NCI-H2196 (cell line): ENCODE data around the gene GIGYF1.
"Not testable (repeated sequence)": the region's sequence is repeated elsewhere in the genome, so short reads cannot be mapped to it uniquely, and the experiment has no call there.

Experiments used
- DNase-seq: peaks from one replicate; lab custom pipeline; 2025; ENCODE audit not compliant: unreplicated experiment; lab: John Stamatoyannopoulos, UW

The GIGYF1 gene

DNA sequence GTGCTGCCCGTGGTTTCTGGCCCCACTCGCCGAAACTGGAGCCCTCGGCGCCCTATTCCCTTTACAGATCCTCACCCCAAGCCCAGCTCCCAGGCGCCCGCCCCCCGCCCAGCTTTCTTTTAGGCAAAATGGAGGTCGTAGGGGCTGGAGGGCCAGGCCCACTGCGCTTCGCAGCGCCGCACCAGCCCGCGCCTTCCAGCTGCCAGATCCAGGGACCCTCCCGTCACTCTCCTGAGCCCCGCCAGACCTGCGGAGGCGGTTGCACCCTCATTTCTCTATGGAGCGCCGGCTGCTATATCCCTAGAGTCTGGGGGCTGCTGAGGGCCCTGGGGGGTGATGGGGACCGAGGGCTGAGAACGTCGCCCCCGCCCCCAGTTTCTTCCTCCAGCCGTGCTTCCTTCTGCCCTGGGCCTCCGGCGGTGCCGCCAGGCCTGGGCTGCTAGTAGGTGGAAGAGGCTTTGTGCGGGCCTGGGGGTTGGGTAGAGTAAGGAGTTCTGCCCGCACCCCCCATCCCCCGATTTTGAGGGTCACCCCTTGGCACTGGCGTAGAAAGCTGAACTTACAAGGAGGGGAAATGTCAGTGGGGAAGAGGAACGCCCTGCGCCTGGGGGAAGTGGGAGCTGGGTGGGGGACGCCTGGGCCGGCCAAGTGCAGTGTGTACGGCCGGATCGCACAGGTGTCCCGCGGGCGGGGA, 19.5 kb downstream of the GIGYF1 start:
- no peak for DNase-seq

- DNase-seq = no peak
These were observed 20.1 kb downstream of the GIGYF1 start for GRCh38 chr7:100673942-100674410.

DNA sequence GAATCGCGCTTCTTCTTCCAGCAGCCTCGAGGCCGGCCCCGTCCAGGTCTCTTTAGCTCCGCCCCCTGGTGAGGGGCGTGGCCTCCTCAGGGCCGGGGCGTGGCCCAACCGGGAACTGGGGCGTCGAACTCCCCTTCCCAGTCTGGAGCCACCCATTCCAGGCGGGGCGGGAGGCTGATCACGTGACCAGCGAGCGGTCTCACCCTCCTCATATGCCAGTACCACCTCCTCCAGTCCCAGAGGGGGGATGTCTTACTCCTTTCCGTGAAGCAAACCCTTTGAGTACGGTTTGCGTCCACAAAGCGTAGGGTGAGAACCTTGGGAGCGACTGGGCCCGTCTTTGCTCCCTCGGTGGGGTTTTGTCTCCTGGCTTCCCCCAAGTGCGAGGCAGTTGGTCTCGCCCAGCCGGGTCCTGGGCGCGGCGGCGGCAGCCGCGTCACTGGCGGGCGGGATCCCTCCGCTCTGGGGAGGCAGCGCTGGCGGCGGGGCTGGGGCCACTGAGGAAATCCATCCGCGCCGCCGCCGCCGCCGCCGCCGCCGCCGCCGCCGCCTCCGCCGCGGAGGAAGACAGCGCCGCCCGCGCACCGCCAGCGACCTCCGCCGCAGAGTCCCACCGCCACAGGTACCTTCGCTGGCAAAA, 20.6 kb downstream of the GIGYF1 start, which contains the start of gene GNB2:
TSS of gene GNB2 (plus strand) at position 439 of the 640 bp plus-strand sequence. CDS start 2,526 bp downstream, outside the sequence.
- DNase-seq = peak; percentile 99

- no peak for DNase-seq
These were observed 22.4 kb downstream of the GIGYF1 start for GRCh38 chr7:100671353-100672327.

DNA sequence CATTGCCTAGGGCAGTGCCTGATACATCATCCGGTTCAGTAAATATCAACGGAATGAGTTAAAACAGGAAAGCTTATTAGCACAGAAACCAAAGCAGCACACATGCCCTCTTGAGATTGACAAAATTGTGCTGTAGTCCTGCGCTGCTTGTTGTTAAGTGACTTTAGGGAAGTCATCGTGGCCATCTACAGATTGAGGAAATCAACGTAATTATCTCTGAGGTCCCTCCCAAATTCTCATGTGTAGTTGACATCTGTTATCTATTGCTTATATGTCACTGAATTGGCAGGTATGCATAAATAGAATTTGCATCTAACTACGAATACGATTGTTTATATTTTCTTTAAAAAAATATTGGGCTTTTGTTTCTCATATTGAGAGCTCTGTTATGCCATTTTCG, 24.0 kb downstream of the GIGYF1 start:
- DNase-seq = no peak

GRCh38 chr7:100669106-100669505, 24.9 kb downstream of the GIGYF1 start:
- not testable (repeated sequence) for DNase-seq

DNA sequence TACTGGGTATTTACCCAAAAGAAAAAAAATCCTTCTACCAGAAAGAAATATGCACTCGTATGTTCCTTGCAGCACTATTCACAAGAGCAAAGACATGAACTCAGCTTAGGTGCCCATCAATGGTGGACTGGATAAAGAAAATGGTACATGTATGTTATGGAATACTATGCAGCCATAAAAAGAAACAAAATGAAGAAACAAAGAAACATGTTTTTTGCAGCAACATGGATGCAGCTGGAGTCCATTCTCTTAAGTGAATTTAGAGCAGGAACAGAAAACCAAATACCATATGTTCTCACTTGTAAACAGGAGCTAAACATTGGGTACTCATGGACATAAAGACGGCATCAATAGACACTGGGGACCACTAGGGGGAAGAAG, 26.0 kb downstream of the GIGYF1 start:
- DNase-seq = no peak

GRCh38 chr7:100667331-100668068, 26.6 kb downstream of the GIGYF1 start:
- DNase-seq = no peak

DNA sequence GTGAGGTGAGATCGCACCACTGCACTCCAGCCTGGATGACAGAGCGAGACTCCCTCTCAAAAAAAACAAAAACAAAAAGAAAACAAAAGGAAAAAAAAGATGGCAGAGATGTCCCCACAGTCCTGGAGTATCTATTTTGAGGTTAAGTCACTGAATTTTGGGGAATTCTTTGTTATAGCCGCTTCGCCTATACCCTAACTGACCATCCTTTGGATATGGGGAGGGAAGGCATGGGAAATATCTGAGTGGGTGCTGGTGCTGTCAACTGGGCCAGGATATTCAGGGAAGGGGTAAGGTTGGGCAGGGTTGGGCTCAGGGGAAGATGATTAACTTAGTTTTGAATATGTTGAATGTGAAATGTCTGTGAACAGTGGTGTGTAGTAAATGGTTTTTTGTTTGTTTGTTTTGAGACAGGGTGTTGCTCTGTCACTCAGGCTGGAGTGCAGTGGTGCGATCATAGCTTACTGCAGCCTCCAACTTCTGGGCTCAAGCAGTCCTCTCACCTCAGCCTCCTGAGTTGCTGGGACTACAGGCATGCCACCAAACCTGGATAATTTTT, 28.8 kb downstream of the GIGYF1 start:
- DNase-seq = no peak

GRCh38 chr7:100662194-100662776, 31.8 kb downstream of the GIGYF1 start:
- peak; percentile 15 for DNase-seq

DNA sequence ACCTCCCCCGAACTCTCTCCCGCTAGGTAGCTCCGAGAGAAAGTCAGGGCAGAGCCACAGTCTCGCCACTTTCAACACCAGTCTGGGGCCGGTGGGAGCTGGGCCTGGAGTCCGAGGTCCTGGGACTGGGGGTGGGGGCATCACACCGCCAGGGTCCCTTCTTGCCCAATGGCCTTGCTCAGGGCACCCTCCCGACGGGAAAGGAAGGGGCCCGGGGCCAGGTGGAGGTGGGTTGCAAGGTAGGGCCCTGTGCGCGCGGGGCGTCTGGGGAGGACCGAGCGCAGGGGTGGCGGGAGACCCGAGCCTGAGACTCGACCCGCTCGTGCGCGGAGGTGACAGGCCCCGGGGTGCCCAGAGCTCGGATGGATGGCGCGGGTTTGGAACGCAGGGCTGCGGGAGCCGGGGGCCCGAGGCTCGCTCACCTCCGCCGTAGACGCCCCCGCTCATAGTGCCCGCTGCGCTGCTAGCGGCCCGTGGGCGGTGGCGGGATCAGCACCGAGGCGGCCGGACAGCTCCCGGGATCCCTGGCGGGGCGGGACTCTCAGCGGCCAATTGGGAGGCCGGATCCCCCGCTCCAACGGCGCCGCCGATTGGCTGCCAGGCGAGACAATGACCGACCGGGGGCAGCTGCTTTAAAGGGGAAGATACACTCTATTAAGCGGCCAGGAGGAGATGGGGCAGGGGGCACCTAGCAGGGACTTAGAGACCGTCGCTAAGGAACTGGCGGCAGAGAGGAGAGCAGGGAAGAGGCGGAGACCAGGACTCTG, 38.0 kb downstream of the GIGYF1 start, which contains the start of gene ACTL6B:
TSS of gene ACTL6B (minus strand) at position 541 of the 767 bp plus-strand sequence. CDS start at position 447, 94 bp downstream.
- peak; percentile 89 for DNase-seq

DNA sequence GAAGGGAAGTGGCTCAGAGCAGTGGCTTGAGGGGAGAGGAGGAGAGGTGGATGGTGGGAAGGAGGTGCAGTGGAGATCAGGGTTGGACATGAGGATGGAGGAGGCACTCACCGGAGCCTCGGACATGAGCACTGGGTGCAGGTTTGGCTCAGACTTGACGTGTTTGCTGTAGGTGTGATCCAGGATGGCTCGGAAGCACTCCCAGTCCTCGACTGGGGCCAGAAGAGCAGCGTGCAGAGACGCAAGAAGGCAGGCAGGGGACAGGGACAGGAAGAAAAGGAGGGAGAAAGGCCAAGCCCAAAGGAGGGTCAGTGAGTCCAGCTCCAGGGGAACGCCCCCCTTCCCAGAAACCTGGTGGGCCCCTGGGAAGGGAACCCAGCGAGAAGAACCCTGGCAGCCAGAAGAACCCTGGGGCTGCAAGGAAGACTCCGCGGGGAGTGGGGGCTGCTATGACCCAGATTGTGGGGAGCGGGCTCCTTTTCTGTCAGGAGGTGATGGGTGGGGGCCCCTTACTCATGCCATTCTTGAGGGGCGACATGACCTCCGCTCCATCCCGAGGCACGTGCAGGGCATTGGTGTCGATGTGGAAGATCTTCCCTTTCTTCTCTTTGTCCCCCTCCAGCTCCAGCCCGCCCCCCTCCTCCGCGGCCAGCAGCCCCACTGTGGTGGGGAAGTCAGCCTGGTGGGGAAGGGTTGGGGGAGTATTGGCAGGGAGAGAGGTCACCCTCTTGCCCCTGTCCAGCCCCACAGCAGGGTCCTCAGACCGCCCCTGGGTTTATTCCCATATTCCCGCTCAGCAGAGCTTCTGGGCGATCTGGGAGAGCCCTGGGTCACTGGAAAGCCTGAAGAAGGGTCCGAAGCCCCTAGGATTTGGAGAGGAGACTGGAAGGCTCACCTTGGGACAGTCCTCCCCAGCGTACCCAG, 38.9 kb downstream of the GIGYF1 start:
- no peak for DNase-seq

DNA sequence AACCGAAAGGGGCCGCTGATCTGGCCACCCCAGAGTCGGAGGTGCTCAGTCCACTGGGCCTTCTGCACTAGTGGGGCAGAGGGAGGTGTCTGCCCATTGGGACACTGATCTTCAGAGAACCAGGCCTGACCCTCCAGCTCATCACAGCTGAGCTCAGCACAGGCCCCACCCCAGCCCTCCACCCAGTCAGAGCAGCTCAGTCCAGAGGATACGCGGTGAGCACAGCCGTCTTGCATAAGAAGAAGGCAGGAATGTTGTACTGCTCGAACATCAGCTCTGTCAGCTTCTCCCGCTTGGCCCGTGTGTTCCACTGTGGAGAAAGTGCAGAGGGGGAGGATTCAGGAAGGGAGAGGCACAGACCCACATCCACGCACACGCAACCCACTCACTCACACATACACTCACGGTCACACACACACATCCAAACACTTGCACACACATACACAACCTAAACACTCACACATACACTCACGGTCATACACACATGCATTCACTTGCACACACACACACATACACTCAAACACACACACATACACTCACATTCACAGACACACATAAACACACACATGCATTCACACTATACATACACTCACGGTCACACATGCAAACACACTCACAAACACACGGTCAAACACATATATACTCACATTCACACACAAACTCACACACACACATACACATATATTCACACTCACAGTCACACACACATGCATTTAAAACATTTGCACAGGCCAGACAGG, 44.1 kb downstream of the GIGYF1 start:
- no peak for DNase-seq

DNA sequence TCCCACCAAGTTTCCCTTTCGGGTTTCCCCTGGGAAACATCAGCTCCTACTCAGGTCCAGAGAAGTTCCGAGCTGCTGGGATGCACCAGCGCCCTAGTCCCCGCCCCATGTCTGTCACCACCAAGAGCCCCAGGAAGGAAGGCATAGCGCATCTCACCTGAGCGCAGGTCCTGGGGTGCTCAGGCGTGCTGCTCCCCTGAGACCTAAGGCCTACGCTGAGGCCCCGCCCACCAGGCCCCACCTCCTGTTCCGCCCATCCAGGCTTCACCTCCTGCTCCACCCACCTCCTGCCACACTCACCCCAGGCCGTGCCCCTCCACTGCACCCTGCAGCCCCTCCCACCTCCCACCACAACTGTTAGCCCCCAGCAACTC, 51.5 kb downstream of the GIGYF1 start:
- DNase-seq = no peak

- no peak for DNase-seq
These were observed 52.1 kb downstream of the GIGYF1 start for GRCh38 chr7:100641860-100642533.

DNA sequence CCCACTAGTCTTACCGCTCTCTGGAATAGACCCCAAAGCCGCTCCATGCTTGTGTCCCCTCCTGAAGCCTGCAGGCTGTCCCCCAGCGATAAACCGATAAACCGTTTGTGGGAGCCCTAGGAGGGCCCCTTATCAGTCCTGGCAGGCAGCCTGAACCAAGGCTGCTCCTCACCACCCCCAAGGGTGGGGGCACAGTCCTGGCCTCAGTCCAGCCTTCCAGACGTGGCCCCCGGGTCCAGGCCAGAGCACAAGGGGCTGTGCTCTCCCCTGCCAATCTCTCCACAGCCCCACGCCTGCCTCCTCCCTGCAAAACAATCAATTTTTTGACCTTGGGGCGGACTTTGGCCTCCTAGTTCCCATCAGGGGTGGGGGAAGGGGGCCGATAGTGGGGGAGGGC, 52.6 kb downstream of the GIGYF1 start, which contains the start of gene TFR2:
TSS of gene TFR2 (minus strand) at position 90 of the 397 bp plus-strand sequence. CDS start at position 47, 43 bp downstream.
- DNase-seq = no peak
